NCI-H345 (cell line): ENCODE data around the gene SH3GLB1.

Source experiments
- DNase-seq: peaks from one replicate; lab custom pipeline; 2025; lab: John Stamatoyannopoulos, UW

SH3GLB1 gene

DNA sequence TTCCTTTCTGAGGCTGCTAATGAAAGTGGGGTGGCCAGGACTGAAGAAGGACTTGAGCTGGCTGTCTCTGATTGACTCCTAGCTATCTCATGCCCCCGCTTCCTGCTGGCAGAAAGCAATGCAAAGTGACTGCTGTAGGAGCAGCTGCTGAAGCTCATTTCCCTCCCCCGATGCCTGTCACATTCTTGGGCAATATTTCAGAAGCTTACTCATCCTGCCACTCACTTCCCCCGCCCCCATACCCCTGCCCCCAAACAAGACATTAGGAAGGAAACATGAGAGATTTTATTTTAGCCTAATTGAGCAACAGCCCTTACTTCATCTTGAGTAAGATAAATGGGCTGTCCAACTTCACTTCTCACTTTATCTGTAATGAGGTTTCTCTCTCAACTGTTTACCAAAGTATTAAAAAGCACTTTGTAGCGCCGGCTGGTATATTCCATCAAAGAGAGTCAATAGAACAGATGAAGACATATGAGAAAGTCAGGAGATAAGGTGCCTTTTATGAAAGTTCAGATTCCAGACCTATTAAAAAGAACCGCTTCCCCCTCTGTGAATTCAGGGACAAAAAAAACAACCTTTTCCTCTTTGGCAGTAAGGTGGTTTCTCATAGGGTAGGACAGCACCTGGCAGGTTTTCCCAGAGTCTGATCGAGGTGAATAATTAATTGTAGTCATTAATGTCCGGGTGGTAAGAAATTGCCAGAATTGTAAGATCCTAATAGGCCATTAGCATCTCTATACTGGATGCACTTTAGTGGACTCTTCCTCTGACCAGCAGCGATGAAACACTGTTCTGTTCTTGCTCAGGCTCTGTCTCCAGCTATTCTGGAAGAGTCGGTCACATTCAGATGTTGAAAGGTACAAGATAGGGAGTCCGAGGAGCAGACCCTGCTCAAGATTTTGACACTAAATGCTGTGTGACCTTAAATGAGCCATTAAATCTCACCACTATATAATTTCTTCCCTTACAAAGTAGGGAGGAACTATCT is 70.2 kb downstream of the SH3GLB1 start:
- peak; percentile 74 for DNase-seq

DNA sequence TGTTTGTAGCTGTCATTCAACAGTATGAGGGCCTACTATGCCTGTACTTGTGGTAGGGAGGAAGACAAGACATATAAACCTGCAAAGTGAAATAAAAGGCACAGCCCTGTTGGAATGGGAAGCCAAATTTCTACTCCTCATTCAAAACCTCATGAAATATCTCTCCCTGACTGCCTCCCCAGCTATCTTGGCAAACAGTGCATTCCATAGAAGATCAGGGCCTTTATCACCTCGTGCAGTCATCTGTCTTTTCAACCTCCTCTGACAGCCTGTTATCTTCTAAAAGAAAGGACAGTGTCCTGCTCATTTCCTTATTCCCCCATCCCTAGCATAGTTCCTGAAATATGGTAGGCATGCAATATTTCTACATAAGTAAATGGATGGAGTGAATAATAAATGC is 71.0 kb downstream of the SH3GLB1 start:
- no peak for DNase-seq

DNA sequence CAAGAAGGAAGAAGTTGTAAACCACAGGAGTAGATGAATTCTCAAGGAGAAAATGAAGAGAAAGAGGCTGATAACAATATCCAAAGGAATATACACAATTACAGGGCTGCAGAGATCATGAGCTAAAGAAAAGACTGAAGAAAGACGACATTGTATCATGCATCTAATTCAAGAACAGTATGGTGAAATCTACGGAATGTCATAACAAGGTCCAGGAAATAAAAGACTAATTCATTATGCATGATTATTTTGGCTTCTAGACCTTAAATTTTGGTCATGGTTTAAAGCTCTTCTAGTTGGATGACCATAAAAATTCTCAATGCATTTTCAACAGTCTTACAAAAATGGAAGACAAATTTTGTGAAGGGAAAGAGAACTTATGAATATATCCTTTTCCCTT is 71.7 kb downstream of the SH3GLB1 start:
- DNase-seq: no peak

DNA sequence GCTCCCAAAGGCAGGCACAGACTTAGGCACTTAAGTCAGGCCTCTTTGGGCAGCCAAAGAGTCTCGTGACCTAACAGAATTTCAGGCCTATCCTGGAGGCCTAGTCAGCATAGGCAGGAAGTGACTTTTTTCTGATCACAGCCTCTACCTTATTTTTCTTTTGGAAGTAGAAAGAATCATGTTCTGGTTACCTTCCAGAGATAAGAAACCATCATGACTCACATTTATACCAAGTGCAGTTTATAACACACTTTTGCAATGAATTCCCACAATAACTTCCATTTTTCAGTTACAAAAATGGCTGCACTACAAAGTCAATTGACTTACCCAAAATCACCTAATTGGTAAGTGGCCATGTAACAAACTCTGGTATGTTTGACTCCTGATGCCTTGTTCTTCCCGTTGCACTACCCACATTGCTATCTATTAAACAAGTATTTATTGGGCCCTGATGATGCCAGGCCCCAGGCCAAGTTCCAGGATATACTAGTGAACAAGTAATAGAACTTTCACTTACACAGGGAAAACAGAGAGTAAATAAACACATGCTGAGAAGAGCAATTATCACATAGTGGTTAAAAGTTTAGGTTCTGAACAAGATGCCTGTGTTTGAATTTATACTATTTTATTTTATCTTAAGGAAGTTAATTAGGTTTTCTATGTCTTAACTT is 74.3 kb downstream of the SH3GLB1 start:
- no peak for DNase-seq

DNA sequence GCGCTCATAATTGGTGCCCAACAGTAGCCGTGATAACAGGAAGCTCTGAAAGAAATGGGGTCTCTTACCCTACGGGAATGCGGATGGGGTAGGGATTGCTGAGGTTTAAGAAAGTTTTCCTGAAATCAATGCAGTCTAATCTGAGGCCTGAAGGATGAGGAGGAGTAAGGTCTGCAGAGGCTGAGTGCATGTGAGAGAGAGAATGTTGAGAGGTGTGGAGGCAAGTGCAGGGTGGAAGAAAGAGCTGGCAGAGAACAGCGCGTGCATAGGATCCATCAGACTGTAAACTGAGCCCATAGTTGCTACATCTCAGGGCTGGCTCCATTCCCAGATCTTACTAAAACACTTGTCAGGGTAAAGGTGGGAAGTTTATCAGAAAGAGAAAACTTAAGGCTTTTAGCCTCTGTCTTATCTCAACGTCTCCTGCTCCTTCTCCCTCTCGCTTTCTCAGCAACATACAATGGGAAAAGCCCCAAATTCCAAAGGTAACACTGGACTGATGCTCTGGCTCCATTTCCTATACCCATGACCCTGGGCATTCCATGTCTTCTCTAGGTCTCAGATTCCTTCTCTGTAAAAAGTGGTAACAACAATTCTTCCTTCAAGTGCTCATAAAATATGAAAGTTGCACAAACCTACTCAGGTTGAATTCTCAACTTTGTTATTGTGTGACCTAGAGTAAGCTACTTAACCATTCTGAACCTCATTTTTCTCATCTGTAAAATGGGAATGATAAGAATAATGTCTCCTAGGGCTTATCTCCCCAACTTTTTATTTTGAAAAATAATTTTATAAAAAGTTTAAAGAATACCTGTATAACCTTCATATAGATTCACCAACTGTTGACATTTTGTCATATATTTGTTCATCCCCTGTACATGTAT is 75.2 kb downstream of the SH3GLB1 start:
- DNase-seq: peak; percentile 16

DNA sequence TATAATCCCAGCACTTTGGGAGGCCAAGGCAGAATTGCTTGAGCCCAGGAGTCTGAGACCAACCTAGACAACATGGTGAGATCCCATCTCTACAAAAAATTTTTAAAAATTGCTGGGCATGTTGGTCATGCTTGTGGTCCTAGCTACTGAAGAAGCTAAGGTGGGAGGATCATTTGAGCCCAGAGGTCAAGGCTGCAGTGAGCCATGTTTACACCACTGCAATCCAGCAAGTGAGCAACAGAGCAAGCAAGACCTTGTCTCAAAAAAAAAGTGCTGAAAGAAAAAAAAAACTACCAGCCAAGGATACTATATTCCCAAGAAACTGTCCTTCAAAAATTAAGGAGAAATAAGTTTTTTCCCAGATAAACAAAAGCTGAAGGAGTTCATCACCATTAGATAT is 78.1 kb downstream of the SH3GLB1 start:
- no peak for DNase-seq

DNA sequence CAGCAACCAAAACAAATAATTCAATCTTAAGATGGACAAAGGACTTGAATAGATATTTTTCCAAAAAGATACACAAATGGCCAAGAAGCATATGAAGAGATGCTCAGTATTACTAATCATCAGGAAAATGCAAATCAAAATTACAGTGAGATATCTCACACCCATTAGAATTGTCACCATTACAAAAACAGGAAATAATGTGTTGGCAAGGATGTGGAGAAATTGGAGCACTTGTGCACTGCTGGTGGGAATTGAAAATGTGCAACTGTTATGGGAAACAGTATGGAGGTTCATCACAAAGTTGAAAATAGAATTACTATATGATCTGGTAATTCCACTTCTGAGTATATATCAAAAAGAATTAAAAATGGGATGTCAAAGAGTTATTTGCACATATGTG is 83.2 kb downstream of the SH3GLB1 start:
- no peak for DNase-seq

DNA sequence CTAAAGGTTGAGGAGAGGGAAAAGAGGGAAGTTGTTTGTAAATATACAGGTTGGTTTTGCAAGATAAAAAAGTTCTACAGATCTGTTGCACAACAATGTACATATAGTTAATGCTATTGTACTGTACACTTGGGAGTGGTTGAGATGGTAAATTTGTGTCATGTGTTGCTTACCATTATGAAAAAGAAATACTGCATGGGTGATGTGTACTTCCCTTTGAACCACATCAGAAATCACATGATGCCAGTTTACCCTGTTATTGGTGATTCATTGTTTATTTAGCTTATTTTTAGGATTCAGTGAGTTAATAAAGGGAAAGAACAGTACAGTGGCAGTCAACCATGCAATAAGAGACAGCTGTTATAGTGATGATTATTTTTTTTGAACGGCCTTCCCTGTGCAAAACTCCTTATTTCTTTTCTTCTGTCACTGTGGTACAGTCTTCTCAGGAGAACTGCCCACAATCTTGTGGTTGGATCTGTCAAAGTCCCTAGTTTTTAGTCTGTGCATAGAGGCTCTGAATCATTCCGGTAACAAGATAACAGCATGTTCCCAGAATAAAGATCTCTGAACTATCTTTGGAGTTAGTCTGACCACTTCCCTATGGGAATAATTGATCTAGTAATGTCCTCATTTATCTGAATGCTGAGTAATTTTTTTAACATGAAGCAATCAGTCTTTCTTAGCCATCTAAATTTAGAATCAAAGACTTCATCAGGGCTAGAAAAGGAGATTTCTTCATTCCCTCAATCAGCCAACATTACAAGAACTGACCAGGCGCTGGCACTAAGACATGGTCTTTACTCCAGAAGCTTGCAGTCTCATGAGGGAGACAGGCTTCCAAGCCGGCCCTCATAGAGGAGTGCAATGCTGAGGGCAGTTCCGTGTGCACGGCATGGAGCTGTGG is 84.2 kb downstream of the SH3GLB1 start:
- DNase-seq: peak; percentile 50

DNA sequence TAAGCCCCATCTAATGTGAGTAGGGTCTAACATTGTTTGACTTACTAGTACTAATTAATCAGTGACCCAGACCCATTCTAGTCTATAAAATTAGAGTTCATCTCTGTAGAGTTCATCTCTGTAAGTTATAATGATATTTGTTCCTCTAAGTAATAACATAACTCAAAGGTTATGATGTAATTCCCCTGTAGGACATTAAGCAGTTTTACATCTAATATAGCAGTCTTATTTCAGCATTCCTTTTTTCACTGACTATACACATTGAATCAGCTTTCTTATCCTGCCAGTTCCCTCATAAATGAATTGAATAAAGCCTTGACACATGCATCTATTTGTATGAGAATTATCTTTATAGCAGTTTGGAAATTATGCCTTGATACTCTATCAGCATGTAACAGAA is 90.9 kb downstream of the SH3GLB1 start:
- no peak for DNase-seq
